Muscle layer of colon (tissue), 2 donors: ENCODE measurements around the gene DLL4.
"Not testable (repeated sequence)": the region's sequence is repeated elsewhere in the genome, so short reads cannot be mapped to it uniquely, and the experiment has no call there.

Source experiments
- H3K27ac ChIP-seq: one replicate; pipeline ENCODE4 v1.7.0; 2013; ENCODE audit warnings: low read depth, mild to moderate bottlenecking, low read length, moderate library complexity
- H3K27me3 ChIP-seq, 2 donors: one replicate each; pipeline ENCODE4 v1.7.0; 2013; ENCODE audit warnings: low read length in 2 of 2, mild to moderate bottlenecking in 2 of 2; ENCODE audit not compliant: insufficient read depth in 2 of 2, control insufficient read depth in 1 of 2
- H3K36me3 ChIP-seq: one replicate; pipeline ENCODE4 v1.7.0; 2013; ENCODE audit warnings: mild to moderate bottlenecking, low read length; ENCODE audit not compliant: insufficient read depth
- H3K4me1 ChIP-seq: one replicate; pipeline ENCODE4 v1.7.0; 2013; ENCODE audit warnings: mild to moderate bottlenecking, low read length; ENCODE audit not compliant: insufficient read depth
- H3K4me3 ChIP-seq, 2 donors: one replicate each; pipeline ENCODE4 v1.7.0; 2013; ENCODE audit warnings: low read length in 2 of 2, low read depth in 1 of 2, mild to moderate bottlenecking in 1 of 2, moderate library complexity in 1 of 2
- H3K9ac ChIP-seq: one replicate; pipeline ENCODE4 v1.7.0; 2013; ENCODE audit warnings: low read length
- H3K9me3 ChIP-seq: one replicate; pipeline ENCODE4 v1.7.0; 2013; ENCODE audit warnings: mild to moderate bottlenecking, low read length
- donor health status: abdominal sarcoma.
- donor health status: Adenocarcinoma of cecum.

The DLL4 gene

GRCh38 chr15:40958723-40959122 is 29.6 kb downstream of the DLL4 start:
- H3K9me3 ChIP-seq: no peaks in the 10 kb centered on the region
- H3K9ac ChIP-seq: no peak overlapping the region
- no peak overlapping the region for H3K4me3 ChIP-seq
- H3K27ac ChIP-seq: no peak overlapping the region
- H3K36me3 ChIP-seq: no peaks in the 10 kb centered on the region
- H3K27me3 ChIP-seq: no peaks in the 10 kb centered on the region
- H3K4me1 ChIP-seq: peaks cover 27% of the 10 kb centered on the region

GRCh38 chr15:40959331-40960141 is 30.4 kb downstream of the DLL4 start:
- Histone ChIP-seq H3K4me3 (no peak overlapping the region), H3K9me3 (no peaks in the 10 kb centered on the region), H3K9ac (no peak overlapping the region), H3K27me3 (no peaks in the 10 kb centered on the region), H3K36me3 (no peaks in the 10 kb centered on the region), H3K4me1 (peaks cover 27% of the 10 kb centered on the region), H3K27ac (no peak overlapping the region)

- Histone ChIP-seq H3K4me1 (peaks cover 27% of the 10 kb centered on the region), H3K27ac (no peak overlapping the region), H3K27me3 (no peaks in the 10 kb centered on the region), H3K9me3 (no peaks in the 10 kb centered on the region), H3K36me3 (no peaks in the 10 kb centered on the region), H3K9ac (no peak overlapping the region), H3K4me3 (no peak overlapping the region)
Measured at GRCh38 chr15:40960151-40960885, 31.2 kb downstream of the DLL4 start.

- H3K27ac ChIP-seq: no peak overlapping the region
Measured at GRCh38 chr15:40960925-40961324, 31.8 kb downstream of the DLL4 start.

GRCh38 chr15:40961740-40962139 is 32.6 kb downstream of the DLL4 start:
- not testable (repeated sequence) for H3K9me3 ChIP-seq

More at GRCh38 chr15:40960925-40961324, 31.8 kb downstream of the DLL4 start:
- no peak overlapping the region for H3K4me3 ChIP-seq
- no peaks in the 10 kb centered on the region for H3K36me3 ChIP-seq
- peaks cover 22% of the 10 kb centered on the region for H3K4me1 ChIP-seq
- H3K9me3 ChIP-seq: no peaks in the 10 kb centered on the region
- no peak overlapping the region for H3K9ac ChIP-seq
- H3K27me3 ChIP-seq: no peaks in the 10 kb centered on the region

GRCh38 chr15:40962317-40962716 is 33.2 kb downstream of the DLL4 start:
- not testable (repeated sequence) for H3K9me3 ChIP-seq, H3K4me1 ChIP-seq, H3K4me3 ChIP-seq, H3K36me3 ChIP-seq, H3K27ac ChIP-seq, H3K9ac ChIP-seq, H3K27me3 ChIP-seq

More at GRCh38 chr15:40961740-40962139, 32.6 kb downstream of the DLL4 start:
- not testable (repeated sequence) for H3K4me3 ChIP-seq, H3K27ac ChIP-seq, H3K9ac ChIP-seq, H3K27me3 ChIP-seq, H3K36me3 ChIP-seq
- H3K4me1 ChIP-seq: peaks cover 14% of the 10 kb centered on the region

GRCh38 chr15:40963201-40963600 is 34.1 kb downstream of the DLL4 start:
- no peaks in the 10 kb centered on the region for H3K9me3 ChIP-seq
- no peaks in the 10 kb centered on the region for H3K36me3 ChIP-seq
- no peak overlapping the region for H3K4me3 ChIP-seq
- H3K4me1 ChIP-seq: peaks cover 2% of the 10 kb centered on the region
- no peaks in the 10 kb centered on the region for H3K27me3 ChIP-seq
- H3K9ac ChIP-seq: no peak overlapping the region
- H3K27ac ChIP-seq: no peak overlapping the region

- H3K27me3 ChIP-seq: no peaks in the 10 kb centered on the region
- no peaks in the 10 kb centered on the region for H3K9me3 ChIP-seq
- H3K27ac ChIP-seq: no peak overlapping the region
- no peak overlapping the region for H3K9ac ChIP-seq
- no peaks in the 10 kb centered on the region for H3K4me1 ChIP-seq
- H3K4me3 ChIP-seq: no peak overlapping the region
- H3K36me3 ChIP-seq: no peaks in the 10 kb centered on the region
Measured at GRCh38 chr15:40964006-40964405, 34.9 kb downstream of the DLL4 start.

- Histone ChIP-seq H3K4me3 (no peak overlapping the region), H3K9ac (no peak overlapping the region), H3K27me3 (no peaks in the 10 kb centered on the region), H3K4me1 (no peaks in the 10 kb centered on the region), H3K9me3 (no peaks in the 10 kb centered on the region), H3K36me3 (no peaks in the 10 kb centered on the region), H3K27ac (no peak overlapping the region)
Measured at GRCh38 chr15:40964634-40965033, 35.5 kb downstream of the DLL4 start.

- Histone ChIP-seq H3K27ac (no peak overlapping the region), H3K9me3 (no peaks in the 10 kb centered on the region), H3K4me3 (no peak overlapping the region), H3K36me3 (no peaks in the 10 kb centered on the region), H3K9ac (no peak overlapping the region), H3K4me1 (no peaks in the 10 kb centered on the region), H3K27me3 (no peaks in the 10 kb centered on the region)
Measured at GRCh38 chr15:40968290-40969085, 39.3 kb downstream of the DLL4 start.

- H3K4me3 ChIP-seq: no peak overlapping the region
- no peaks in the 10 kb centered on the region for H3K9me3 ChIP-seq
- no peaks in the 10 kb centered on the region for H3K36me3 ChIP-seq
- H3K9ac ChIP-seq: no peak overlapping the region
- H3K27me3 ChIP-seq: no peaks in the 10 kb centered on the region
- no peaks in the 10 kb centered on the region for H3K4me1 ChIP-seq
- H3K27ac ChIP-seq: no peak overlapping the region
Measured at GRCh38 chr15:40969363-40969762, 40.2 kb downstream of the DLL4 start.
